ENCODE measurements around the gene MRTFA. TPM values are rescaled to one million over a fixed set of nuclear protein-coding genes. Genes with fewer than 3 reads are reported as not detected.
A peak's percentile ranks its signal among the peaks of the same experiment; 100 is the strongest.

The MRTFA gene
- total RNA-seq, 4 donors from 2014 or later, result 81.4 to 210 (median 122) TPM

DNA sequence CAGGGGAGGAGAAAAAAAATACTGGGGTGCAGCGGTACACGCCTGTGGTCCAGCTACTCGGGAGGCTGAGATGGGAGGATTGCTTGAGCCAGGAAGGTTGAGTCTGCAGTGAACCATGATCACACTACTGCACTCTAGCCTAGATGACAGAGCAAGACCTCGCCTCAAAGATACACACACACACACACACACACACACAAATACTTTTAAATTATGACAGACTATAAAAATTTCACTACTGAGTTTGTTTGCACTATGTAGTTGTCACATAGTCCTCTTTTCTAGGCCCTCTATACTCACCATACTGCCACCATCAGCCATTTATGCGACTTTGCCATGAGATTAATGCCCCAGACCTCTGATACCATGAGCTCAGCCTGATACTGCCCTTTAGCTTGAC lies 109.6 kb downstream of the MRTFA start:
- H3K36me3 ChIP-seq, result no peaks in the 10 kb centered on the region
- DNase-seq, result no peak
- H3K9me3 ChIP-seq, result no peaks in the 10 kb centered on the region
- peak overlapping the region in 1 of 3 donors; percentile 11 for H3K27ac ChIP-seq
- WGBS, 2 donors, result 97 to 100% methylated on average over 5 of the region's 5 CpGs
- intact Hi-C loops (cut with DNase I), result loop anchor here (10.0 kb wide), 1 partner anchor 108 kb away; the partner anchor contains the start of gene MRTFA
- peaks cover 41 to 42% of the 10 kb centered on the region in 2 donors for H3K4me1 ChIP-seq
- no peaks in the 10 kb centered on the region for H3K27me3 ChIP-seq
- no peak overlapping the region for H3K4me3 ChIP-seq (replicated peaks in 1 of 3)
- TF ChIP-seq, protein P1, sequence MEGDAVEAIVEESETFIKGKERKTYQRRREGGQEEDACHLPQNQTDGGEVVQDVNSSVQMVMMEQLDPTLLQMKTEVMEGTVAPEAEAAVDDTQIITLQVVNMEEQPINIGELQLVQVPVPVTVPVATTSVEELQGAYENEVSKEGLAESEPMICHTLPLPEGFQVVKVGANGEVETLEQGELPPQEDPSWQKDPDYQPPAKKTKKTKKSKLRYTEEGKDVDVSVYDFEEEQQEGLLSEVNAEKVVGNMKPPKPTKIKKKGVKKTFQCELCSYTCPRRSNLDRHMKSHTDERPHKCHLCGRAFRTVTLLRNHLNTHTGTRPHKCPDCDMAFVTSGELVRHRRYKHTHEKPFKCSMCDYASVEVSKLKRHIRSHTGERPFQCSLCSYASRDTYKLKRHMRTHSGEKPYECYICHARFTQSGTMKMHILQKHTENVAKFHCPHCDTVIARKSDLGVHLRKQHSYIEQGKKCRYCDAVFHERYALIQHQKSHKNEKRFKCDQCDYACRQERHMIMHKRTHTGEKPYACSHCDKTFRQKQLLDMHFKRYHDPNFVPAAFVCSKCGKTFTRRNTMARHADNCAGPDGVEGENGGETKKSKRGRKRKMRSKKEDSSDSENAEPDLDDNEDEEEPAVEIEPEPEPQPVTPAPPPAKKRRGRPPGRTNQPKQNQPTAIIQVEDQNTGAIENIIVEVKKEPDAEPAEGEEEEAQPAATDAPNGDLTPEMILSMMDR (IDR thresholded peaks at IDR 0.05), result no peak
- no peak for TF ChIP-seq POLR2A (IDR thresholded peaks at IDR 0.05)

DNA sequence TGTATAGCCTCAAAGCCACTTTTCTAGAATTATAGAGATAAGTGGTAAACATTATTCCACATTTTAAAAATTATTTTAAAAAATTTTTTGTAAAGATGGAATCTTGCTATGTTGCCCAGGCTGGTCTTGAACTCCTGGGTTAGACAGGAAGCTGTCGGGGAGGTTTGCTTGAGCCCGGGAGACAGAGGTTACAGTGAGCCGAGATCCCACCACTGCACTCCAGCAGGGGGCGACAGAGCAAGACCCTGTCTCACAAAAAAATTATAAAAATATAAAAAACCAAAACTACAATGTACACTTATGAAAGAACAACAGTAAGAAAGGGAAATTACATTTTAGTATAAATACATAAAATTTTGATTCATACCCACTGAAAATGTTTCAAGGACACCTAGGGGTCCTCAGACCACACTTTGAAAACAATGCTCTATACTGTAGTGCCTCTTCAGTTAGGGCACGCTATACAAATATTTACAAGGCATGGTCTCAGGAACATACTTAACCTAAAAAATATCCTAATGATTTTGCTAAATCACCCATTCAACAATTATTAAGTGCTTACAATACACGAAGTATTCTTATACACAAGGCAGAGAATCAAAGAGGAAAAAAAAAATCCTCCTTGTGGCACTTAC lies 111.2 kb downstream of the MRTFA start:
- H3K9me3 ChIP-seq, result no peaks in the 10 kb centered on the region
- H3K36me3 ChIP-seq, result no peaks in the 10 kb centered on the region
- peak; percentile 31 to 38 for DNase-seq
- peak overlapping the region in 1 of 3 donors; percentile 19 for H3K27ac ChIP-seq
- H3K27me3 ChIP-seq, result no peaks in the 10 kb centered on the region
- intact Hi-C loops (cut with DNase I), result loop anchor here (10.0 kb wide), 1 partner anchor 109 kb away; the partner anchor contains the start of gene MRTFA
- 42 to 48% methylated on average over 6 of the region's 6 CpGs for WGBS, 2 donors
- TF ChIP-seq, protein P1 (IDR thresholded peaks at IDR 0.05), result peak in 5 of 6 experiments; percentile 21 to 55 (median 39)
- TF ChIP-seq POLR2A (IDR thresholded peaks at IDR 0.05), result no peak
- no peak overlapping the region for H3K4me3 ChIP-seq (replicated peaks in 1 of 3)
- peaks cover 34% of the 10 kb centered on the region in 2 donors for H3K4me1 ChIP-seq

DNA sequence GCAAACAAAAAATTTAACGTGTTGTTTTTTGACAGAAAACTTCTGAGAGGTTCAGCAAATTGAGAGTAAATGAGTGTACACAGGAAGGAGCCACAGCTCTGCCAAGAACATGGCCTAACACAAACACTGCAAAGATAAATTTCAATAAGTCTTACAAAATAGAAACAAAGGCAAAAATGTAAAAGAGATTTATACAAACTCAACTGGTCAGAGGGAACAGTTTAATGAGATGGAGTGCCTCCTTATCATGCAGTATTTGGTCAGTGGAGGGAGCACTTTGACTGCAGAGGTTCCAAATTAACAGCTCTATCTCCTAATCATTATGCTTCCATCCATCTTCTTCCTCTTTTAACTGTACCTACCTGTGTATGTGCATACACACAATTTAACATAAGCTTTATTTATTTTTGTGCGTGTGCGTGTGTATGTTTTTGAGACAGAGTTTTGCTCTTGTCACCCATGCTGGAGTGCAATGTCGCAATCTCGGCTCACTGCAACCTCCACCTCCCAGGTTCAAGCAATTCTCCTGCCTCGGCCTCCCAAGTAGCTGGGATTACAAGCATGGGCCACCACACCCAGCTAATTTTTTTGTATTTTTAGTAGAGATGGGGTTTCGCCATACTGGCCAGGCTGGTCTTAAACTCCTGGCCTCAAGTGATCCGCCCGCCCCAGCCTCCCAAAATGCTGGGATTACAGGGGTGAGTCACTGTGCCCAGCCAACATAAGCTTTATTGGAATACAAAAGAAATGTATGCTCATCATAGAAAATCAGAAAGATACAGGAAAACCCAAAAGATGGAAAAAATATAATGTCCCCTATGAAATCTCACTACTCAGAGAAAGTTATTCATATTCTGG lies 111.9 kb downstream of the MRTFA start:
- no peak for TF ChIP-seq POLR2A (IDR thresholded peaks at IDR 0.05)
- TF ChIP-seq, protein P1 (IDR thresholded peaks at IDR 0.05), result peak in 3 of 6 experiments; percentile 20 to 55 (median 38)
- WGBS, 2 donors, result 87 to 88% methylated on average over 9 of the region's 9 CpGs
- no peak overlapping the region for H3K4me3 ChIP-seq (replicated peaks in 1 of 3)
- no peaks in the 10 kb centered on the region for H3K36me3 ChIP-seq
- no peaks in the 10 kb centered on the region for H3K9me3 ChIP-seq
- H3K27ac ChIP-seq, result peak overlapping the region in 2 of 3 donors; percentile 19 to 47
- peaks cover 26 to 29% of the 10 kb centered on the region in 2 donors for H3K4me1 ChIP-seq
- intact Hi-C loops (cut with DNase I), result loop anchor here (10.0 kb wide), 1 partner anchor 110 kb away; the partner anchor contains the start of gene MRTFA
- peak in 1 of 2 donors; percentile 31 for DNase-seq
- H3K27me3 ChIP-seq, result no peaks in the 10 kb centered on the region

DNA sequence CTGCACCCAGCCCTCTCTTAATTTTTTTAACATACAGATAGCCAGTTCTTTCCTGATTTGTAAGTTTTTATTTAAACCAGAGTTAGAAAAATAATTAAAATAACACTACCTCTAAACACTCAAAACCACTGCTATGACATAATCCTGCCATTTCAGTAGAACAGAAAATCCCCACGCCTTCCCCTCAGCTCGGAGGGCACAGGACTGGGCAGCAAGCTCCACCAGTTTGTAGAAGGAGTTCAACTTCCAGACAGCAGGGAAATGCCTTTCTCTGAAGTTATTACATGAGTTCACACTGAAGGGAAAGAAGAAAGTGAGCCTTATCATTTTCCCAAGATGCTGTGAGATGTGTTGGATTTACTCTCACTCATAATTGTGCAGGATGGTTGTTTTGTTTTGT lies 114.4 kb downstream of the MRTFA start:
- peaks cover 28 to 39% of the 10 kb centered on the region in 2 donors for H3K4me1 ChIP-seq
- peak overlapping the region in 1 of 3 donors; percentile 19 for H3K27ac ChIP-seq
- no peaks in the 10 kb centered on the region for H3K36me3 ChIP-seq
- no peak overlapping the region for H3K4me3 ChIP-seq (replicated peaks in 1 of 3)
- H3K27me3 ChIP-seq, result no peaks in the 10 kb centered on the region
- no peaks in the 10 kb centered on the region for H3K9me3 ChIP-seq
- no peak for DNase-seq
- WGBS, 2 donors, result 93% methylated on average over 2 of the region's 2 CpGs
- intact Hi-C loops (cut with DNase I), result loop anchor here (10.0 kb wide), 1 partner anchor 113 kb away; the partner anchor contains the start of gene MRTFA
- TF ChIP-seq, protein P1 (IDR thresholded peaks at IDR 0.05), result no peak
- no peak for TF ChIP-seq POLR2A (IDR thresholded peaks at IDR 0.05)

All from thyroid gland (tissue), 4 donors.